ENCODE measurements around the gene CASTOR2. TPM values are rescaled to one million over a fixed set of nuclear protein-coding genes. Genes with fewer than 3 reads are reported as not detected.

Gene CASTOR2
- total and polyA plus RNA-seq, 2 of the 8 experiments (the other 6 are each of a cell fraction or from before 2014, with no cell fraction given) = 12.1 to 47.8 TPM

- Histone ChIP-seq H3K4me1 (replicated peaks in 1 of 4; ENCODE audit: control insufficient read depth in 3 of 4, insufficient read depth in 4 of 4, low read length in 3 of 4) (no peaks in the 10 kb centered on the region), H3K4ac (replicated peaks; ENCODE audit: insufficient read length, low read depth, low read length) (no peak overlapping the region), H4K5ac (ENCODE audit: insufficient read length, low read depth, low read length) (no peak overlapping the region), H3K14ac (ENCODE audit: insufficient read length) (no peak overlapping the region), H3K27me3 (replicated peaks in 1 of 4; ENCODE audit: control insufficient read depth in 3 of 4, extremely low read depth in 1 of 4, insufficient read depth in 3 of 4, low read length in 3 of 4) (no peaks in the 10 kb centered on the region), H4K91ac (replicated peaks; ENCODE audit: insufficient read length, low read length) (no peak overlapping the region), H3K27ac (ENCODE audit: low read depth, low read length) (no peak overlapping the region), H2BK120ac (replicated peaks; ENCODE audit: low read depth, low read length) (no peak overlapping the region), H3K23me2 (ENCODE audit: low read depth, low read length) (no peaks in the 10 kb centered on the region), H2BK20ac (ENCODE audit: low read length) (no peak overlapping the region), H2BK12ac (ENCODE audit: low read depth, low read length) (no peak overlapping the region), H4K20me1 (replicated peaks in 1 of 2; ENCODE audit: control insufficient read depth in 1 of 2, insufficient read depth in 2 of 2, low read length in 2 of 2) (no peaks in the 10 kb centered on the region), H2AK5ac (ENCODE audit: low read depth, low read length) (no peak overlapping the region), H3K9me3 (ENCODE audit: insufficient read depth in 2 of 2, low read depth in 1 of 2, low read length in 1 of 2) (no peaks in the 10 kb centered on the region), H2BK5ac (ENCODE audit: low read depth, low read length) (no peak overlapping the region), H2AFZ (ENCODE audit: low read length) (no peak overlapping the region), H3K79me2 (ENCODE audit: control insufficient read depth in 1 of 2, insufficient read depth in 2 of 2, low read length in 2 of 2) (no peaks in the 10 kb centered on the region), H3K79me1 (ENCODE audit: low read depth, low read length) (peaks cover 2% of the 10 kb centered on the region; the same call in 1 of the 2 replicates), H3K9ac (replicated peaks in 1 of 4; ENCODE audit: extremely low read depth in 1 of 4, low read depth in 3 of 4, low read length in 3 of 4) (no peak overlapping the region), H3K36me3 (ENCODE audit: control insufficient read depth in 2 of 4, insufficient read depth in 4 of 4, low read length in 3 of 4) (peaks cover 12 to 65% (median 34%) of the 10 kb centered on the region in 4 experiments; a peak in 7 of 8 replicates), H3K56ac (replicated peaks; ENCODE audit: insufficient read length, low read depth, low read length) (no peak overlapping the region), H2BK15ac (ENCODE audit: low read length) (no peak overlapping the region), H3K4me3 (ENCODE audit: extremely low read depth in 1 of 4, insufficient read depth in 2 of 4, low read depth in 3 of 4, low read length in 4 of 4) (no peak overlapping the region), H3K4me2 (ENCODE audit: insufficient read depth in 1 of 2, low read depth in 2 of 2, low read length in 2 of 2) (no peak overlapping the region), H3K18ac (ENCODE audit: extremely low read depth, low read length) (no peak overlapping the region), H4K8ac (ENCODE audit: extremely low read depth, insufficient read depth, low read length) (no peak overlapping the region), H3K23ac (ENCODE audit: insufficient read length) (no peak overlapping the region)
- TF ChIP-seq EGR1 (IDR thresholded peaks at IDR 0.05; ENCODE audit: borderline replicate concordance, low read depth, low read length) = no peak
- TF ChIP-seq BRCA1 (IDR thresholded peaks at IDR 0.05; ENCODE audit: low read depth, low read length) = no peak
- no peak for TF ChIP-seq NANOG (IDR thresholded peaks at IDR 0.05; ENCODE audit: insufficient read depth, low read depth, low read length, poor library complexity, severe bottlenecking)
- no peak for TF ChIP-seq SRF (IDR thresholded peaks at IDR 0.05; ENCODE audit: low read depth, low read length)
- TF ChIP-seq CHD1 (IDR thresholded peaks at IDR 0.05; ENCODE audit: low read depth, low read length) = no peak
- TF ChIP-seq SUZ12 (IDR thresholded peaks at IDR 0.05; ENCODE audit: low read length) = no peak
- no peak for TF ChIP-seq YY1 (IDR thresholded peaks at IDR 0.05; ENCODE audit: low read depth, low read length)
- TF ChIP-seq CBX8 (IDR thresholded peaks at IDR 0.05; ENCODE audit: borderline replicate concordance, low read depth, low read length) = no peak
- TF ChIP-seq RXRA (IDR thresholded peaks at IDR 0.05; ENCODE audit: insufficient read depth, low read depth, low read length) = no peak
- TF ChIP-seq CTBP2 (IDR thresholded peaks at IDR 0.05; ENCODE audit: borderline replicate concordance, insufficient read depth, insufficient read length, low read length) = no peak
- FAIRE-seq (no peak), DNase-seq (ENCODE audit: low read depth in 1 of 2, low spot score in 2 of 2) (no peak)
- ChIA-PET POLR2A (ENCODE audit: partially characterized antibody) (interaction anchor here (1.0 to 4.7 kb wide), 2 partner anchors 8 to 9 kb away, joined by 3 to 21 read pairs; partner anchors contain the start of gene RCC1L), CTCF (ENCODE audit: partially characterized antibody) (no interaction called here)
- 83% methylated on average over 7 of the region's 8 CpGs; no CpG with 5 or more reads in 1 of the 2 experiments for WGBS, 2 experiments (ENCODE audit: extremely low coverage in 1 of 2, insufficient coverage in 1 of 2, insufficient read length in 1 of 2, insufficient replicate concordance in 2 of 2, low coverage in 1 of 2, low lambda C conversion rate in 2 of 2, missing lambda C conversion rate in 1 of 2)
Measured at GRCh38 chr7:75064291-75064690, 99.8 kb downstream of the CASTOR2 start.
